ENCODE results near the gene ADGRB2.

ADGRB2 gene

GRCh38 chr1:31677401-31677800, 86.7 kb downstream of the ADGRB2 start:
- DNase-seq (ENCODE audit: low read depth) = no peak

Measured in ELR (cell line).